ENCODE data around the gene TRPC4AP.

The TRPC4AP gene

GRCh38 chr20:34987288-34988190 is 105.1 kb downstream of the TRPC4AP start:
- no peak overlapping the region for H3K27ac ChIP-seq
- H3K4me3 ChIP-seq = no peak overlapping the region

GRCh38 chr20:34986311-34987287 is 106.0 kb downstream of the TRPC4AP start:
- DNase-seq (ENCODE audit: low spot score) = no peak
- TF ChIP-seq CTCF (IDR thresholded peaks at IDR 0.05) = no peak
- Histone ChIP-seq H3K27ac (no peak overlapping the region), H3K4me3 (no peak overlapping the region)

More at GRCh38 chr20:34987288-34988190, 105.1 kb downstream of the TRPC4AP start:
- TF ChIP-seq CTCF (IDR thresholded peaks at IDR 0.05) = no peak
- DNase-seq (ENCODE audit: low spot score) = no peak

- no peak for DNase-seq (ENCODE audit: low spot score)
- H3K4me3 ChIP-seq = no peak overlapping the region
- no peak for TF ChIP-seq CTCF (IDR thresholded peaks at IDR 0.05)
These were observed 106.9 kb downstream of the TRPC4AP start for GRCh38 chr20:34985461-34986310.

GRCh38 chr20:34984756-34985261 is 107.8 kb downstream of the TRPC4AP start:
- no peak for TF ChIP-seq CTCF (IDR thresholded peaks at IDR 0.05)
- Histone ChIP-seq H3K4me3 (no peak overlapping the region), H3K27ac (no peak overlapping the region)
- DNase-seq (ENCODE audit: low spot score) = no peak

More at GRCh38 chr20:34985461-34986310, 106.9 kb downstream of the TRPC4AP start:
- no peak overlapping the region for H3K27ac ChIP-seq

GRCh38 chr20:34983995-34984735 is 108.4 kb downstream of the TRPC4AP start:
- Histone ChIP-seq H3K4me3 (no peak overlapping the region), H3K27ac (no peak overlapping the region)
- DNase-seq (ENCODE audit: low spot score) = no peak
- no peak for TF ChIP-seq CTCF (IDR thresholded peaks at IDR 0.05)
